GM18502 (cell line): ENCODE data around the gene HPD.
"Not testable (repeated sequence)": the region's sequence is repeated elsewhere in the genome, so short reads cannot be mapped to it uniquely, and the experiment has no call there.

Source experiments
- ATAC-seq: cut with Tn5 transposase; IDR thresholded peaks from one replicate; pipeline ENCODE4 v1.9.1; 2021; ENCODE audit warnings: mild to moderate bottlenecking; ENCODE audit not compliant: unreplicated experiment, poor library complexity

HPD gene

DNA sequence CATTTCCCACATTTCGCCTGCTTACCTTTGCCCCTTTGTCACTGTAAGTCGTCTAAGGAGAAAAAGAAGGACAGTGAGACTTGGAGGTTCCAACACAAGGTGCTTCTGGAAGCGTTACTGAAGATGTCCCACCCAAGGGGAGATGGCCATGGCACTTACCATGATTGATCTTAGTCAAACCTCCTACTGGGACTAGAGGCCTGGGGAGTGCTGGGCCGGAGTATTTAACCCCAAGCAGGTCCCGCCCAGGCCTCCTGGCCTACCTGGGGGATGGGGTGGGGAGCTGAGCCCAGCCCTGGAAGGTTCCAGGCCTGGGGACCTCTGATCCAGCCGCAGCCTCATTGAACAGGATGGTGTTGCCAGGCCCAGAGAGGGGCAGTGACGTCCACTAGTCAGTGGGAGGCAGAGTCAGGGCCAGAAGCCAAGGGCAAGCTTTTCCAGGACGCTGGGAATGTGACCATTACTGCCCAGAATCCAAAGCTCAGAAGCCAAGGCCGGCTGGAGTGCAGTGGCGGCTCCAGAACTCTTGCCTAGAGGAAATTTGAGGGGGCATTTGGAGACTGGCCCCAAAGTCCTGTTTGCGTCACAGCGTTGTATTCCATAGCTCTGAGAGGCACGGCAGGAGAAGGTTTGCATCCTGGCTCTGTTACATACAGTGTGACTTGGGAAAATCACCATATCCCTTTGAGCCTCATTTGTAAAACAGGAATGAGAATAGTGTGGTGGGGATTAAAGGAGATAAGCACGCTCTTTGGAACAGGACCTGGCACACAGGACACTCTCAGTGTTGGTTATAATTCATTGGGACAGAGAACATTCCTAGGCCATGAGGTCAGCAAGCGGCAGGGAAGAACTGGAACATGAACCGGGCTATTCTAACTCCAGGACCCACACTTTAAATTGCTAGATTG, at the start of gene HPD:
Gene HPD, minus strand, starts transcription at position 198 of the 911 bp plus-strand sequence. Its CDS starts 36 bp downstream, at position 162.
- ATAC-seq, result no peak

GRCh38 chr12:121905746-121906145, 47.1 kb upstream of the HPD start:
- no peak for ATAC-seq

GRCh38 chr12:121903202-121903601, 44.5 kb upstream of the HPD start:
- ATAC-seq, result no peak

GRCh38 chr12:121899590-121899989, 40.9 kb upstream of the HPD start:
- ATAC-seq, result no peak

DNA sequence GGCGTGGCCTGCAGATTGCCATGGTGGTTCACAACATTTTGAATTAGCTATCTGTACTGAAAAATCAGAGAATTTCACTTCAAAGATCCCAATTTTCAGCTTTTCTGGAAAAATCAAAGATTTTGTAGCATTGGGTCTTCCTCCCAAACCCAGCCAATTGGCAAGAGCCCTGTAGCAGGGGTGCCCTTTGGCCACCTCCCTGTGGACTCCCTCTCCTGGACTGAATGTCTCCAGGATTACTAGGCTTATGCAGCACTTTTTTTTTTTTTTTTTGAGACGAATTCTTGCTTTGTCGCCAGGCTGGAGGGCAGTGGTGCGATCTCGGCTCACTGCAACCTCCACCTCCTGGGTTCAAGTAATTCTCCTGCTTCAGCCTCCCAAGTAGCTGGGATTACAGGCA, 39.6 kb upstream of the HPD start:
- no peak for ATAC-seq

DNA sequence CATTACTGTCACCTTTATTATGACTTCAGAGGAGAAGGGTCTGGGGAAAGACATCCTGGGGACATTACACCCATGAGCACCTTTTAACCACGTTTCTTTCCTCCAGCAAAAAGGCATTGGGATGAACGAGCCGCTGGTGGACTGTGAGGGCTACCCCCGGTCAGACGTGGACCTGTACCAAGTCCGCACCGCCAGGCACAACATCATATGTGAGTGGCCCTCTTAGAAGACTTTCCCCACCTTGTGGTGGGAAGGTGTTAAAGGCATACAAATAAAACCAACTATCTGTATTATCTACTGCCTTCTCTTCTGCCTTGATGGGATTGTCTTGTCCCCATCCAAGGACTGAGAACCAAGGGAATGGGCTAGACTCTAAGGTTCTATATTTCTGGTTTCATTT, 36.0 kb upstream of the HPD start:
- ATAC-seq, result no peak

GRCh38 chr12:121893961-121894460, 35.4 kb upstream of the HPD start:
- no peak for ATAC-seq

GRCh38 chr12:121892673-121893561, 34.3 kb upstream of the HPD start:
- ATAC-seq, result no peak

GRCh38 chr12:121889661-121890060, 31.0 kb upstream of the HPD start:
- ATAC-seq, result not testable (repeated sequence)

DNA sequence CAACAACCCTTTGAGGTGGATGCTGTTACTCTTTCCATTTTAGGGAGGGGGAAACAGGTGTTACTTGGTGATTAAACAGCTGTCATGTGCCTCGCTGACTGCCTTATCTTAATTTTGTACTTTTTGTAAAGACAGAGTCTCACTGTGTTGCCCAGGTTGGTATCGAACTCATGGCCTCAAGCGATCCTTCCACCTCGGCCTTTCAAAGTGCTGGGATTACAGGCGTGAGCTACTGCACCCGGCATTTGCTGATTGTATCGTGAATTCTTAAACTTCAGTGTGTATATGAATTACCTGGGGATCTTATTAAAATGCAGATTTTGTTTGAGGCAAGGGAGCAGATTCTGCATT, 30.6 kb upstream of the HPD start:
- no peak for ATAC-seq

DNA sequence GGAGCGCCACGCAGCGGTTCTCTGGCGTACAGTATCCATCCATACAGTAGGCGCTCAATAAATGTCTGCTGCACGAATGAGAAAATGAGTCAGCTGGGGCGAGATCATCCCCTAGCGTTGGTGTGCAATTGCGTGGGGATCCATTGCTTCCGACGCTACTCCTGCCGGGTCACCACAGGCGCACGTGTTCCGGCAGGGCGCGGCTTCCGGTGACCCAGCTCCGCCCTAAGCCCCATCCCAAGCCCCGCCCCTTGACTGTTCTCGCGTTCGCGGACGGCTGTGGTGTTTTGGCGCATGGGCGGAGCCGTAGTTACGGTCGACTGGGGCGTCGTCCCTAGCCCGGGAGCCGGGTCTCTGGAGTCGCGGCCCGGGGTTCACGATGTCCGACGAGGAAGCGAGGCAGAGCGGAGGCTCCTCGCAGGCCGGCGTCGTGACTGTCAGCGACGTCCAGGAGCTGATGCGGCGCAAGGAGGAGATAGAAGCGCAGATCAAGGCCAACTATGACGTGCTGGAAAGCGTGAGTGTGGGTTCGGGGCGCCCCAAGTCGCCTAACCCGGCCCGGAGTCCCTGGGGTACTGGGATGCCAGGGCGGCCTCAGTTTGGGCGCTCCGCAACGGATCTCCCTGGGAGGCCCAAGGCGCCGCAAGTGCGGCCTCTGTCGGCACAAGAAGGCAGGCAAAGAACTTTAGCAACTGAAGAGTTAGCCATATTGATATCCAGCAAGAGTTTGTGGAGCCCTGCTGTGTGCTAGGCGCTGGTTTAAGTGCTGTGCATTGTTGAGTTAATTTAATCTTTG, 30.0 kb upstream of the HPD start, which contains the start of gene PSMD9:
Gene PSMD9, plus strand, starts transcription at position 313 of the 796 bp plus-strand sequence. Its CDS starts 67 bp downstream, at position 380.
- peak; percentile 93 for ATAC-seq

DNA sequence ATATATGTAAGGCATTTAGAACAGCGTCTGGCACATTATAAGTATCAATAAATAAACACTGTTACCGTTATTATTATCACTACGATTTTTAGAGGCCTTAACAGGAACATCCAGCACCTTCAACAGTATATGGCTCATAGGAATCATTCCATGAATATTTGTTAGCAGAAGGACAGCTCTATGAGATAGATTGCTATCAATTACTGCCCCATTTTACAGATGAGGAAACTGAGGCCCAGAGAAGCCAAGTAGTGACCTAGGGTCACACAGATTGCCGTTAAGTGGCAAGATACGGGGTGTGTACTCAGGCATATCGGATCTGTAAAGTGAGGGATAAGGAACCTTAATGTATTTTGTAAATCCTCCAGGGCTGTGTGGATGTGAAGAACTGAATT, 29.4 kb upstream of the HPD start:
- no peak for ATAC-seq

DNA sequence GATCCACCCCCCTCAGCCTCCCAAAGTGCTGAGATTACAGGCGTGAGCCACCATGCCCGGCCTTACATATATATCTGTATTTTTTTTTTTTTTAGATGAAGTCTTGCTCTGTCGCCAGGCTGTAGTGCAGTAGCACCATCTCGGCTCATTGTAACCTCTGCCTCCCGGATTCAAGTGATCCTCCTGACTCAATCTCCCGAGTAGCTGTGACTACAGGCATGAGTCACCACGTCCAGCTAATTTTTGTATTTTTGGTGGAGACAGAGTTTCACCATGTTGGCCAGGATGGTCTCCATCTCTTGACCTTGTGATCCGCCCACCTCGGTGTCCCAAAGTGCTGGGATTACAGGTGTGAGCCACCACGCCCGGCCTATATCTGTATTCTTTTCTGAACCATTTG, 26.5 kb upstream of the HPD start:
- ATAC-seq, result not testable (repeated sequence)

GRCh38 chr12:121883315-121883660, 24.6 kb upstream of the HPD start:
- ATAC-seq, result no peak

DNA sequence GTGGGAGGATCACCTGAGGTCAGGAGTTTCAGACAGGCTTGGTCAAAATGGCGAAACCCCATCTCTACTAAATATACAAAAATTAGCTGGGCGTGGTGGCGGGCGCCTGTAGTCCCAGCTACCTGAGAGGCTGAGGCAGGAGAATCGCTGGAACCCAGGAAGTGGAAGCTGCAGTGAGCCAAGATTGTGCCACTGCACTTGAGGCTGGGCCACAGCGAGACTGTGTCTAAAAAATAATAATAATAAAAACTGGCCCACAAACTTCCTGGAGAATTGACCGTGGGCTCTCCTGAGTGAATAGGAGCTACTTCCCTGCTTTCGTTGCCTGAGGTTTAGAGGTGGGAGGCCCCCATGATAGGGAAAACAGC, 17.4 kb upstream of the HPD start:
- not testable (repeated sequence) for ATAC-seq

DNA sequence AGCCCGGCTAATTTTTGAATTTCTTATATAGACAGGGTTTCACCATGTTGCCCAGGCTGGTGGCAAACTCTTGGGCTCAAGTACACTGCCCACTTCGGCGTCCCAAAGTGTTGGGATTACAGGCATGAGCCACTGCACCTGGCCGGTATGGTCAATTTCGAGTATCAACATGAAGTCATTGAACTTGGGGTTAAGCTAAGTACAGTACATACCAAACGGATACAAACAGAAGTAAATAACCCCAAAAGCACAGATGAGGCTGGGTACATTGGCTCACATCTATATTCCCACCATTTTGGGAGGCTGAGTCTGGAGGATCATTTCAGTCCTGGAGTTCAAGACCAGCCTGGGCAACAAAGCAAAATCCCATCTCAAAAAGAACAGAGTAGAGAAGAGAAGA, 16.9 kb upstream of the HPD start:
- ATAC-seq, result no peak

- no peak for ATAC-seq
These were observed 15.4 kb upstream of the HPD start for GRCh38 chr12:121874071-121874470.

- no peak for ATAC-seq
These were observed 14.5 kb upstream of the HPD start for GRCh38 chr12:121873216-121873569.

GRCh38 chr12:121872546-121873215, 14.0 kb upstream of the HPD start:
- no peak for ATAC-seq

- no peak for ATAC-seq
These were observed 12.8 kb upstream of the HPD start for GRCh38 chr12:121871467-121871866.
